GM12872 (cell line): ENCODE data around the gene SF3A1.

Source experiments
- CTCF ChIP-seq: IDR thresholded peaks from 3 replicates; pipeline ENCODE4 v1.5.1; 2011; ENCODE audit warnings: low read depth, mild to moderate bottlenecking, low read length, moderate library complexity; ENCODE audit not compliant: insufficient read depth

The SF3A1 gene

DNA sequence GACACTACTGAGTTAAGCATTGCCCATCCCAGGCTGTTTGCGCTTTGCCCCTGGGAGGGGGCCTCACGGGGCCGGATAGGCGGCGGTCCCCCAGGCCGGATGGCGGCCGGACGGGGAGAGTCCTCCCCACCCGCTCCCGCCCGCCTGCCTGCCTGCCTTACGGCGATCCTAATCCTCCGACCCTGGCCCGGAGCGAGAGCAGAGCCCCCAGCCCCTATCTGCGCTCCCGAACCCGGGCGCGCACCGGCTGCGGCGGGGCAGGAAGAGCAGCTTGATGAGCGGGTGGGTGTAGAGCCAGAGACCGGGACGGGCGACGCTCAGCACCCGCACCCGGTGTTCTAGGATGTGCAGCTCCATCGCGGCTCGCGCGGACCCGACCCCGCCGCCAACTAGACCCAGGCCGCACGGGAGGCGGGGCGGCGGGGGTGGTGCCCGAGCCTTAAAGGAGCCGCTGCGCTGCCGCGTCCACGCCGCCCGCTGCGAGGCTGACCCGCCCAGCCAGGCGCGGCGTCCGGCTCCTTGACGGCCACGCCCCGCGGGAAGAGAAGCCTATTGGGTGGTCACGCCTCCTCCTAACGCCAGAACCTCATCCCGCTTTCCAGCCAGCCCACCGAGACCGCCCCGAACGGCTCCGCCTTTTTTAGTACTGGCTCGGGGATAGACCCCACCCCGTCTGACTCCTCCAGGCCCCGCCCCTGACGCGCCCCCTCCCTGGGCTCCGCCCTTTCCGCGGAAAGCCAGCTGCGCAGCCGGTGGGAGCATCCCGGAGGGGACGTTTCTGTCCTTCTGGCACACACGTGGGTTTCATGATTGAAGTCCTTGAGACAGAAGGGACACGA is 67.3 kb downstream of the SF3A1 start, which contains the start of gene CASTOR1:
CASTOR1 (minus strand) TSS at position 365 of the 839 bp plus-strand sequence; CDS start at position 357, 8 bp downstream.
- no peak for TF ChIP-seq CTCF

GRCh38 chr22:30288419-30289140 is 68.1 kb downstream of the SF3A1 start:
- TF ChIP-seq CTCF: no peak

DNA sequence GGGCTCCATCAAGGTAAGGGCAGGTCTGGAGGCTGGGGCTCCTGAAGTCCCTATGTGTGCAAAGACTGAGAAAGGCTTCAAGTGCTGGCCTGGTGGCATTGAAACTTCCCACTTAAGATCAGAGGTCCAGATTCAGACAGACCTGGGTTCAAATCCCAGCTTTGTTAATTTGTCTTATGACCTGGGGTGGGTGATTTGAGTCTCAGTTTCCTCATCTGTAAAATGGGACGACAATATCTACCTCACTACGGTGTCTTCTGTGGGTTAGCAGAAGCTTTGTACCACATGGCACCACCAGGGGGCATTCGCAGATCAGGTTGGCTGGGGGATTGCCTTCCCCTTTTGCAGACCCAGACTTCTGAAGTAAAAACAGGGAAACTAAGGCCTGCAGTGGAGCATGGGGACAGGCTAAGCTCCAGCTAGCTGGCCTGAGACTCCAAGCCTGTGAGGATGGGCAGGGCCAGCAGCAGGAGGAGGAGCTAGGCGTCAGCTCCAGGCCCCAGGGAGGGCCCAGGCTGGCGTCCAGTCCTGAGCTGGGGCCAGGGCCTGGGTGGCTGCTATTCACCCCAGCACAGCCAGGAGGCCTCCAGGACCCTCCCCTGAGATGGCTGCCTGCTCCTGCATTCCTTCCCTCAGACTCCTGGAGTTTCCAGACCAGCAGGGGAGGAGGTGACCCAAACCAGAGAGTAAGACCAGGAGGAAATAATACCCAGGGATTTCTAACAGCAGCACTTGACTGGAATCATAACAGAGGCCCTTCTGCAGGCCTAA is 68.9 kb downstream of the SF3A1 start:
- TF ChIP-seq CTCF: peak; percentile 85

GRCh38 chr22:30286813-30287647 is 69.7 kb downstream of the SF3A1 start:
- peak; percentile 93 for TF ChIP-seq CTCF

DNA sequence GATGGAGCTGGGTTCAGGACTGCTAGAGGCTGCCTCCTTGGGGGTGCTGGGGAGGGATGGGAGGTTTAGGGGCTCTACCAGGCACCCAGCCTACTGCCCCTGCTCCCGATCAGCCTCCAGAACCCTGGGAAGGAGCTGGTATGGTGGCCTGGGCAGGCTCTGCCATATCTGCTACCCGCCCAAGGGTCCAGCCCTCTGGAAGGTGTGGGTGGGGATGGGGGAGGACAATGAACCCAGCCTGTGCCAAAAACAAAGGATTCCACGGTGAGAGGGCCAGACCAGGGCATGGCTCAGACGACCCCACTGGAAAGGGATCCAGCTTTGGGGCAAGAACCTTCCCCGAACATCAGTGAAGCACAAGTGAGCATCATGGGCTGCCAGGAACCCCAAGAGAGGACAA is 70.4 kb downstream of the SF3A1 start:
- no peak for TF ChIP-seq CTCF

DNA sequence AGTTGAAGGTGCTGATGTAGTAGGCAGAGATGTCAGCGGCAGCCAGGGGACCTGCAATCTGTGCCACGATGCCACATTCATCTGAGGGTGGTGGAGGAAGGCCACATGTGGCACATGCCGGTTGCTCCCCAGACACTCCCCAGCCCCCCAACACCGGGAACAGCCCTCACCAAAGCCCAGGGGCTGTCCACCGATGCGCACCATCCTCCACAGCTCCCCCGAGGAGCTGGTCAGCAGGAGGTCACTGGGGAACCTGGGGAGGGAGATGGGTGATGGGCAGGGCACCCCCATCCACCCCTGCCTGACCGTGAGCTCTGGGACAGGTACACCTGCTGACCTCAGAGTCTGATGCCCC is 70.9 kb downstream of the SF3A1 start:
- no peak for TF ChIP-seq CTCF
